TTC549 (cell line): ENCODE data around the gene C11orf21.
"Not testable (repeated sequence)": the region's sequence is repeated elsewhere in the genome, so short reads cannot be mapped to it uniquely, and the experiment has no call there.

Experiments used
- FAIRE-seq: peaks from 2 replicates; lab custom pipeline; 2012; peaks lifted over from hg19 to GRCh38; lab: Jason Lieb, UNC

C11orf21 gene

DNA sequence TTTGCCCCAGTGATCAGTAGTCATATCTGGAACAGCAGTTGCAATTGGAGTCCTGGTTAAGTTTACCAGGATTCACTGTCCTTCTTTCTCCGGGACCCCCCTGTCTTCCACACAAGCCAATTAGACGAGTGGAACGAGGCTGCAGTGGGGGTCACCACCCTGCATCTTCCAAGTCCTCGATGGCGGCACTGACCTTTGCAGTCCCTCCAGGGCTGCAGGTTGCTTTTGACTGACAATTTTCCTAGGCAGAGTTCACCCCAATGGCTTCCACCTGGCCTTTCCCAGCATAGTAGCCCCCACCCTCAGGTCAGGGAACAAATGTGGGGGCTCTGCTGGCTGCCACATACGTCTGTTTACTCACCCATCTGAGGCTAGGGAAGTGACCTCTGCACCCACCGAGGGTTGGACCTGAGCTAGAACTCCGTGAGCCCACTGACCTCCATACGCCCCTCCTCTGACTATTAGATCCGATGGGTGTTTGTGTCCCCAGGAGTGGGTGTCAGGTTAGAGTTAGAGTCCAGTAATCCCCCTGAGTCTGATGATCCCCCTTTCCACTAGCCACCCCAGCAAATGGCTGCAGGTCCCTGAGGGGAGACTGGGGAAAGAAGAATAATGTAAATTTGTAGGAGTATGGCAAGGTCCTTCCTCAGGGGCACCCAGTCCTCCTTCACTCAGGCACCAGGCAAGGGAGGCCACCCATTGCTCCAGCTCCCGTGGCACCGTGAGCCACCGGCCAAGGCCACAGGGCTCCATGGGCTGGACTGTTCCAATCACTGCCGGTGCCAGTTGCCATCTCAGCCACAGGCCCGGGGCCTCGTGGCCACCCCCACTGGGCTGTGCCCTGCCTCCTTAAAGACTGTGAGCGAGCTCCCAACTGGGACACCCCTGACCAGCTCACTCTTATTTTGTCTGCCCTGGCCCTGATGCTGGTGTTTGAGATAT, 5.5 kb downstream of the C11orf21 start:
- FAIRE-seq, result no peak

DNA sequence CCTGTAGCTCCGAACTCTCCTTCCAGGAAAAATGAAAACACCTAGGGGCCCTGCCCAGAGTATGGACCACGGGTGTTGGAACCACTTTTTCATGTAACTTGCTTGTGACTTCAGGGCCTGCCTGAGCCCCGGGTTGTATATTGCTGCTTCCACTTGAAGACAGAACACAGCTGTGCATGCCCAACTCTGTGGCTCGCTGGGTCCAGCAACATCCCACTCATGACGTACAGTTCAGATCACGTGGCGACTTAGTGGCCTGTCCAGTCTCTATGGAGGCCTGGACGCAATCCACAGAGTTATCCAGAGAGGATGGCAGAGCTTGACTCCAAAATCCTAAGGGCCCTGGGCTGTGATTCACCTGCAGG, 6.8 kb downstream of the C11orf21 start:
- no peak for FAIRE-seq

DNA sequence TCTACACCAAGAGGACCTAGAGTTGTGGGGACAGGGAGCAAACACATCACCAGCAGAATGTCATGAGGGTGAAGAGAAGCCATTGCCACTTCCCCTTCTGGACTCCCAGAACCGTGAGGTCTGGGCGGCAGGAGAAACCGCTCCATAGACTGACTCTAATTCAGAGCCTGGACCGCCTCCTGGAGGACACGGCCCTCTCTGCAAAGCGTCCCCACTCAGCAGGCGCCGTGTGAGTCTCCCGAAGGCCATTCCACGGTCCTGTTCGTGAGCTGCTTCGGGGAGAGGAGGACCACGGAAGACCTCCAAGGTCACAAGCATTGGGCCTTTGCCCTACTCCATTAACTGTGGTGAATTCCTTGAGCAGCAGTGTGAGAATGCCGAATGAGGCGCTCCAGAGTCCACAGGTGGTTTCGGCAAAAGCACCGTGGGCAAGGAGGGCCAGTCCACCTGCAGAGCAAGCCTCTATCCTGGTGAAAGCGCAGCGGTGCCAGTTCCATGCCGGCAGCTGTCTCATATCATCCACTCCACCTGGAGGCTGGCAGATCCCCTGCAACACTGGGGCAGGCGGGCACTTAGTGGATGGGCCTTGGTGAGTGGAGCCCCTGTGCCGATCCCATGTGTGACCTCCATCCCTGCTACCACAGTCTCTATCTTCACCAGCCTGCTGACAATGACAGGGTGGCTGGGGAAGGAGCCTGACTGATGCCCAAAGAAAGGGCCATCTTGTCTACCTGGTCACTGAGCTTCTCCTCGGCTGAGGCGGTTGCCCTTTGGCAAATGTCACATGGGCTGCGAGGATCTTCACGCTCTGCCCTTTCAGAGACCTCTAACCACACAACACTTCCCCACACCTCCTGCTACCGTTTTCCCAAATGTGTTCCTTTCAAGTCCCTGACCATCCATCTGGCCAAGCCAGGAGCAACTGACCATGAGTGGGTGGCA, 7.5 kb downstream of the C11orf21 start:
- FAIRE-seq, result no peak

GRCh38 chr11:2293531-2293971, 8.2 kb downstream of the C11orf21 start:
- no peak for FAIRE-seq

GRCh38 chr11:2290351-2290841, 11.3 kb downstream of the C11orf21 start:
- no peak for FAIRE-seq

GRCh38 chr11:2289859-2290258, 11.9 kb downstream of the C11orf21 start:
- FAIRE-seq, result no peak

GRCh38 chr11:2289350-2289749, 12.4 kb downstream of the C11orf21 start:
- no peak for FAIRE-seq

DNA sequence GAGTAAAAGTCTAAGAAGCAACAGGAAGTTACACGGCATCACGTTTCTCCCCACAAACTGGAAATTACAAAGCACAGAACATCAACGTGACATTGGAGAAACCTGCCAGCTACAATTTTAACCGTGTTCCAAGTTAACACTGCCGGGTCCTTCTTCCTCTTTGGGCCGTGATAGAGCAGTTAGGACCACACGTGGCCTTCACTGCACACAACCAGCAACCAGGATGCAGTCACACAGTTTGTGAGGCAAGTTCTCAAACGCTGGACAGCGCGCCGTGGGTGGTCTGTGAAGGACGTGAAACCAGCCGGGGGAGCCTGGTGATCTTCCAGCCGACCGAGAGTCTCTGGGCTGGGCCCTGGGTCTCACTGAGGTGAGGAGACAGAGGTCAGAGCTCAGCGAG, 14.6 kb downstream of the C11orf21 start:
- FAIRE-seq, result no peak

DNA sequence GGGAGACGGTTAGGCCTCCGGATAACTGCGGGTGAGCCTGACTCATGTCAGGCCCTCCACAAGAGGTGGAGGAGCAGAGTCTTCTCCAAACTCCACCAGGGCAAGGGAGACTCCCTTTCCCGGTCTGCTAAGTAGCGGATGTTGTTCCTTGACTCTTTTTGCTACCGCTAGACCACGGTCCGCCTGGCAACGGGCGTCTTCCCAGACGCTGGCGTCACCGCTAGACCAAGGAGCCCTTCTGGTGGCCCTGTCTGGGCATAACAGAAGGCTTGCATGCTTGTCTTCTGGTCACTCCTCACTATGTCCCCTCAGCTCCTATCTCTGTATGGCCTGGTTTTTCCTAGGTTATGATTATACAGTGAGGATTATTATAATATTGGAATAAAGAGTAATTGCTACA, 15.4 kb downstream of the C11orf21 start:
- not testable (repeated sequence) for FAIRE-seq

DNA sequence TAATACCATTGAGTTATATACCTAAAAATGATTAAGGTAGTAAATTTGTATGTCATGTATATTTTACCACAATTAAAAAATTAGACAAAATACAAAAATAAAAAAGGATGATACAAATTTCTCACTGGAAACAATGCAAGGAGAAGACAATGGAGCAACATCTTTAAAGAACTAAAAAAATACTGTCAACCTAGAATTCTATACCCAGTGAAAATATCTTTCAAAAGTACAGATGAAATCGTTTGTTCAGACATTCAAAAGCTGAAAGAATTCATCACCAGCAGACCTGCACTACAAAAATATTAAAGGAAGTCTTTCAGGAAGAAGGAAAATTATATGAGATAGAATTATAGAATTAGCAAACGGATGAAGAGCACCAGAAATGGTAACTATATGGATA, 21.5 kb downstream of the C11orf21 start:
- FAIRE-seq, result no peak

GRCh38 chr11:2277933-2278523, 23.7 kb downstream of the C11orf21 start:
- FAIRE-seq, result no peak

GRCh38 chr11:2277008-2277346, 24.7 kb downstream of the C11orf21 start:
- FAIRE-seq, result no peak

- no peak for FAIRE-seq
Measured at GRCh38 chr11:2276280-2277007, 25.3 kb downstream of the C11orf21 start.

DNA sequence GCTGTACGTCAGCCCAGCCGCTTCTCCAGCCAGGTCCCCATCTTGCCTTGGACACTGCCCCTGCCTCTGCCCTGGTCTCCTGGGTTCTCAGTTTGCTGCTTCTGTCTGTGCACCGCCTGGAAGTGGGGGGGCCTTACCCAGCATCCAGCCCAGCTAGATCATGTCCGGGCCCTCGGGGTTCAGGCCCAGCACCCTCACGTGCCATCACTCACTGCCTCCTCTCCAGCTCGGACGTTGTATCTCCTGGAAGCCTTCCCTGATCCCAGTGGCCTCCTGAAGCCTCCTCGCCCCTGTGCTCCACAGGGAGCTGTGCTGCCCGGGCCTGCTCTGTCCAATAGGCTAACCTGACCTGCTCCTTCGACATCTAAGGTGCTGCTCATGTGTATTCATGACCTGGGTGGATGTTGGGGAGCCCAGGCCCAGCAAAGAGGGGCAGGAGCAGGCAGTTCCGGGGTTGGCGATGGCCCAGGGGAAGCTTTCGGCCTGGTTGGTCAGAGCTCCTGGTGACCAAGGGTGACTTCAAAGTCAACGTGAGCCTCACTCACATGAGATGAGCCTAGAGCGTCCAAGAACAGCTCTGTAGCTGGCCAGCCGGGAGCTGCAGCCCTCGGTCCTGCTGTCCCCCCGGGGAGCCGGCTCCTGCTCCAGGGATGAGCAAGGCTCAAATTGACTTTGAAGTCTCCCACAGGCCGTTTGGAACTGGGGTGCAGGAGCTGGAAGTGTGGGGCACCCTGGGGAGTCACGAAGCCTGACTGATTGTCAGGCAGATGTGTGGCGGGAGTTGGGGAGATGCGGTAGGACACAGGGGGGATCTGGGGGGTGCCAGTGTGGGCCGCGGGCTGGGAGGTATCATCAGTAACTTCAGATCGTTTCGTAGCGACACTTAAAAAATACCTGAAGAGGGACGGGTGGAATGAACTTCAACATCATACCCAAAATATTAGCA, 26.1 kb downstream of the C11orf21 start:
- no peak for FAIRE-seq

DNA sequence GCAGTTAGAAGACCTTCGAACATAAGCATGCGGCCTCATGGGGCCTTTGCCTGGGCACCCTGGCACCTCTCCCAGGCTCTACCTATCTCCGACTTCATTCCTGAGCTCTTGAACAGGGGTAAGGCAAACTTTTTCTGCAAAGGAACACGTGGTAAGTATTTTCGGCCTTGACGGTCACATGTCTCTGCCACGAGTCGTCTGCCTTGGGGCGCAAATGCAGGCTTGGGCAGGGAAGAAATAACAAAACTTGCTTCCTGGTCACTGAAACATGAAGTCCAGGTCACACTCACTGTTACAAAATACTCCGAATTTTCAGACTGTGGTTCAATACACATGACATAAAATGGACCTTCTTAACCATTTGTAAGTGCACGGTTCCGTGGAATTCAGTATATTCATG, 27.9 kb downstream of the C11orf21 start:
- FAIRE-seq, result no peak

DNA sequence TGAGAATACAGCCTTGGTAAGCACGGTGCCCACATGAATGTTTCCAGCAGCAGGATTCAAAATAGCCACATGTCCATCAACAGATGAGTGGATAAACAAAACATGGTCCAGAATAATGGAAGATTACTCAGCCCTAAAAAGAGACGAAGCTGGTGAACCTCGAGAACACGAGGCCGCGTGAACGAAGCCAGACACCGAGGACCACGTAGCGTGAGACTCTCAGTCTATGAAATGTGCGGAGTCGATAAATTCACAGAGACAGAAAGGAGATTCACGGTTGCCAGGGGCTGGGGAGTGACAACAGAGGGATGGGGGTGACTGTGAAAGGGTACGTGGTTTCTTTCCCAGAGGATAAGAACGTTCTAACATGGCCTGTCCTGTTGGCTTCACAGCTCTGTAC, 28.4 kb downstream of the C11orf21 start:
- FAIRE-seq, result no peak

- FAIRE-seq, result no peak
Measured at GRCh38 chr11:2272946-2273280, 28.8 kb downstream of the C11orf21 start.

DNA sequence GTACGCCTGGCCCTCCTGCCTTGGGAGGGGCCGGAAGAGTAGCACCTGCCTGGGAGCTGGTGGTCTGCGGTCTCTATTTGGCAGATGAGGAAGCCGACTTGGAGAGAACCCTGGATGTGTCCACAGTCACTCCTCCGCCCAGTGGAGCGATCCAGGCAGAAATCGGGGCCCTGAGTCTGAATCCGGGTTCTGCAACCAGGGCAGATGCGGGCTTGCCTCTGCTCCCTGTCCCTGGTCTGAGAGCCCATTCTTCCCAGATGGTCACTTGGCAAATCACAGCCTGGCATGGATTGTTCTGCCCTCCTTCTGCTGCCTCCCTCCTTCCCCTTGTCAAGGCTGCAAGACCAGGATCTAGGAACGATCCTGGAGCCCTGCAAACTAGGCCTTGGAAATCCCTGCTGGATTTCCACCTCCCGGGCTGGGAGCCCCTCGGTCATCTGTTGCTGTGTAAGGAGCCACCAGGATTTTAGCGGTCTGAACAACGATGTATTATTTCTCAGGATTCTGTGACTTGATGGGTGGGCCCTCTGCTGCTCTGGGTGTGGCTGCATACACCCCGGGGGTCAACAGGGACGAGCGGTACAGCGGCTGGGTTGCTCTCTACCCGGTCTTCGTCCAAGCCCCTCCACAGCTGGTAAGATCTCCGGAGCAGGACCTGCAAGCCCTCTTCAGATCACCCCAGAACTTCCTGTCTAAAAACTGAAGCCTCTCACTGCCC, 29.3 kb downstream of the C11orf21 start:
- FAIRE-seq, result no peak

- no peak for FAIRE-seq
Measured at GRCh38 chr11:2271327-2272227, 30.1 kb downstream of the C11orf21 start.
